K562 (cell line): ENCODE results near the gene GSTM1. TPM values are rescaled to one million over a fixed set of nuclear protein-coding genes. Genes with fewer than 3 reads are reported as not detected.
"Not testable (repeated sequence)": the region's sequence is repeated elsewhere in the genome, so short reads cannot be mapped to it uniquely, and the experiment has no call there.

Experiments
- ATAC-seq: fragments of 200-7000 bp; cut with Tn5 transposase; 3 replicates; pipeline ENCODE4 v1.9.1; 2020; ENCODE audit warnings: moderate library complexity
- BruUV-seq: library from RNA; stranded (reverse); fragments of 400-500 nt; replicated peaks from 2 replicates; lab custom pipeline; 2021; lab: Mats Ljungman, UMichigan
- CTCF ChIA-PET: fragments of 300-600 bp; formaldehyde crosslinking; extraction: SDS; loops from one replicate; lab custom pipeline; 2021; ENCODE audit warnings: low intra/inter-chr PET ratio; lab: Yijun Ruan, JAX
- POLR2A ChIA-PET: fragments of 300-600, 350-650 bp; sonication (Branson Sonifier 250); formaldehyde crosslinking; extraction: SDS; loops from one replicate; lab custom pipeline; 2021; ENCODE audit warnings: antibody characterized with exemption, inconsistent platforms; lab: Yijun Ruan, JAX
- DNase-seq, 4 experiments: peaks; one replicate each; pipeline versions ENCODE4 v3.0.0 to v3.0.0-alpha.2; 2011 to 2018; ENCODE audit warnings: low spot score in 3 of 4, mixed read lengths in 3 of 4; ENCODE audit errors: extremely low read depth in 1 of 4
- FAIRE-seq: peaks from 2 replicates; lab custom pipeline; 2011; peaks lifted over from hg19 to GRCh38; lab: Jason Lieb, UNC
- H2AFZ ChIP-seq: 2 replicates; pipeline ENCODE4 v1.6.0; 2011; ENCODE audit warnings: low read depth, low read length, control low read depth, inconsistent platforms
- H3K27ac ChIP-seq: fragments of 200-600 bp; 3 replicates; pipeline ENCODE4 v1.8.0; 2011; ENCODE audit warnings: low read depth, mild to moderate bottlenecking, control low read depth, inconsistent platforms, low read length, moderate library complexity, mixed read lengths; ENCODE audit errors: extremely low read depth
- H3K27me3 ChIP-seq, 2 experiments: fragments of 300-600 bp in 1 of 2; 2 replicates in 1 of 2; 3 replicates in 1 of 2; pipeline versions ENCODE4 v1.6.0 to v1.8.0; 2011; ENCODE audit warnings: inconsistent platforms in 2 of 2, low read length in 2 of 2, mild to moderate bottlenecking in 1 of 2, mixed read lengths in 1 of 2, moderate library complexity in 1 of 2; ENCODE audit not compliant: control insufficient read depth in 2 of 2, insufficient read depth in 2 of 2
- H3K36me3 ChIP-seq: fragments of 300-600 bp; 3 replicates; pipeline ENCODE4 v1.8.0; 2011; ENCODE audit warnings: mild to moderate bottlenecking, low read length, inconsistent platforms; ENCODE audit not compliant: control insufficient read depth, insufficient read depth
- H3K4me1 ChIP-seq, 2 experiments: fragments of 200-600 bp in 1 of 2; replicated peaks in 1 of 2; 2 replicates in 1 of 2; 3 replicates in 1 of 2; pipeline versions ENCODE4 v1.5.1 to v1.8.0; 2011; ENCODE audit warnings: inconsistent platforms in 2 of 2, low read length in 2 of 2, mild to moderate bottlenecking in 1 of 2, mixed read lengths in 1 of 2, moderate library complexity in 1 of 2; ENCODE audit not compliant: control insufficient read depth in 2 of 2, insufficient read depth in 2 of 2
- H3K4me2 ChIP-seq: 2 replicates; pipeline ENCODE4 v1.6.1; 2011; ENCODE audit warnings: low read length, control low read depth, inconsistent platforms, mixed read lengths; ENCODE audit not compliant: insufficient read depth
- H3K4me3 ChIP-seq: fragments of 200-600 bp; sonication (generic), shearing (Covaris generic); 2 replicates; pipeline ENCODE4 v1.5.1; 2016; ENCODE audit warnings: control low read depth, inconsistent platforms
- H3K79me2 ChIP-seq: fragments of 200-600 bp; 3 replicates; pipeline ENCODE4 v1.8.0; 2011; ENCODE audit warnings: low read length, inconsistent platforms; ENCODE audit not compliant: control insufficient read depth, insufficient read depth
- H3K9ac ChIP-seq, 2 experiments: 2 replicates each; pipeline versions ENCODE4 v1.6.0 to v1.6.1; 2011; ENCODE audit warnings: low read depth in 2 of 2, low read length in 2 of 2, control low read depth in 1 of 2, inconsistent platforms in 1 of 2, mild to moderate bottlenecking in 1 of 2, mixed read lengths in 1 of 2; ENCODE audit not compliant: insufficient read depth in 1 of 2
- H3K9me1 ChIP-seq: one replicate; pipeline ENCODE4 v1.6.0; 2011; ENCODE audit warnings: inconsistent platforms, mild to moderate bottlenecking, low read length, moderate library complexity; ENCODE audit not compliant: control insufficient read depth, insufficient read depth
- H3K9me3 ChIP-seq: replicated peaks from 2 replicates; pipeline ENCODE4 v1.5.1; 2011; ENCODE audit warnings: low read depth, low read length, inconsistent platforms; ENCODE audit not compliant: control insufficient read depth, insufficient read depth
- H4K20me1 ChIP-seq: replicated peaks from 2 replicates; pipeline ENCODE4 v1.6.1; 2011; ENCODE audit warnings: low read length, inconsistent platforms, mixed read lengths; ENCODE audit not compliant: control insufficient read depth, insufficient read depth
- HNRNPUL1 ChIP-seq: fragments of 200-400 bp; formaldehyde crosslinking; IDR thresholded peaks from 2 replicates; pipeline ENCODE4 v1.6.1; 2017; ENCODE audit warnings: low read length
- ZKSCAN8 ChIP-seq: fragments of 200-800 bp; sonication (Bioruptor generic); IDR thresholded peaks from 2 replicates; pipeline ENCODE4 v1.6.1; 2016; ENCODE audit warnings: missing genetic modification characterization, missing compliant biosample characterization
- WGBS: fragments of 100-300 bp; shearing (Covaris generic); methylation state at CpG from one replicate; pipeline ENCODE4 v1.1.6; 2016; ENCODE audit warnings: low coverage, mixed read lengths; ENCODE audit not compliant: insufficient coverage; ENCODE audit errors: missing lambda C conversion rate; 5-methylcytosine and 5-hydroxymethylcytosine counted together
- in situ Hi-C: fragments of 300-500 bp; cut with MboI; formaldehyde crosslinking; loops from 4 replicates; pipeline ENCODE4 v1.15.0; 2018; ENCODE audit warnings: inconsistent platforms, mixed read lengths
- intact Hi-C: fragments of 100-400 bp; cut with micrococcal nuclease; formaldehyde crosslinking; loops from 2 replicates; pipeline ENCODE4 v1.14.2; 2022
- polyA plus RNA-seq, 8 experiments: library from polyadenylated mRNA; depleted of rRNA in 4 of 8; stranded (reverse) in 5 of 8; unstranded in 3 of 8; fragments of >200 nt; fragmentation: Nextera tagmentation in 2 of 8; fragmentation: Illumina TruSeq in 1 of 8; extraction: Ambion mirVana in 2 of 8; extraction: Trizol in 1 of 8; gene quantifications; 2 replicates each; pipeline versions ENCODE4 v1.2.1 to v1.2.3, GENCODE V29; 2011 to 2014; ENCODE audit warnings: inconsistent platforms in 1 of 8, missing spikeins in 1 of 8
- total RNA-seq, 7 experiments: library from RNA; depleted of rRNA in 6 of 7; stranded (reverse); fragments of >200 nt in 6 of 7; fragmentation: Illumina TruSeq in 2 of 7; extraction: Trizol in 2 of 7; gene quantifications; 2 replicates each; pipeline versions ENCODE4 v1.2.1 to v1.2.3, GENCODE V29; 2011 to 2021; ENCODE audit warnings: low replicate concordance in 1 of 7

Gene GSTM1
- total and polyA plus RNA-seq, 9 of the 15 experiments (the other 6 are each of a cell fraction or from before 2014, with no cell fraction given) = not detected

DNA sequence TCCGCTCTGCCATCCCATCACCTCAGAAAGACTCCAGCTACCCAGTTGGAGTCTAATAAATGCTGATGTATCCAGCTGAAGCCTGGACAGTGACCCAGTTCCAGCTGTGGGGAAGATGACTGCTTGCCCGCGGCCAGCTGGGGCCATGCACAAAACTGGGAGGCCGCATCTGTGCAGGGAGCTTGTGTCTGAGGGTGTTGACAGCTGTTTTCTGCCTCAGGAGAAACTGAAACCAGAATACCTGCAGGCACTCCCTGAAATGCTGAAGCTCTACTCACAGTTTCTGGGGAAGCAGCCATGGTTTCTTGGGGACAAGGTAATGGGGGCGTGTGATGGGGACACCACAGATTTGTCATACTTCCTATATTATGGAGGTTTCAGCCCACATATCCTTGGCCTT lies 16.6 kb upstream of the GSTM1 start:
- H3K9me3 ChIP-seq = no peaks in the 10 kb centered on the region
- FAIRE-seq = no peak
- ChIA-PET POLR2A (interaction anchor here (0.5 to 1.9 kb wide), 3 partner anchors 47 to 69 kb away, joined by 3 to 6 read pairs (median 4); no protein-coding TSS in a partner anchor), CTCF (no interaction called here)
- no peaks in the 10 kb centered on the region for H4K20me1 ChIP-seq
- no peaks in the 10 kb centered on the region; a peak in 1 of 5 replicates for H3K27me3 ChIP-seq
- H3K9ac ChIP-seq = no peak overlapping the region
- DNase-seq = peak in 2 of 4 experiments; percentile 3 to 4
- TF ChIP-seq HNRNPUL1 (no peak), ZKSCAN8 (peak; percentile 69; the same call in 1 of the 2 replicates)
- H3K79me2 ChIP-seq = no peaks in the 10 kb centered on the region
- intact Hi-C loops = loop anchor here (5.0 kb wide), 1 partner anchor 36 kb away; no protein-coding TSS in a partner anchor
- H3K27ac ChIP-seq = no peak overlapping the region
- no TSS peak for BruUV-seq
- ATAC-seq = no peak
- H3K4me1 ChIP-seq = peaks cover 4 to 15% of the 10 kb centered on the region in 2 experiments; a peak in 4 of 5 replicates
- H3K36me3 ChIP-seq = no peaks in the 10 kb centered on the region
- no peak overlapping the region for H3K4me2 ChIP-seq
- 20% methylated on average over 5 of the region's 5 CpGs for WGBS
- no peaks in the 10 kb centered on the region for H3K9me1 ChIP-seq
- H2AFZ ChIP-seq = no peak overlapping the region
- in situ Hi-C loops = no loop called here
- no peak overlapping the region for H3K4me3 ChIP-seq

GRCh38 chr1:109673861-109674260 lies 13.8 kb upstream of the GSTM1 start:
- POLR2A ChIA-PET, FAIRE-seq, H3K79me2 ChIP-seq, ATAC-seq, H3K4me2 ChIP-seq, in situ Hi-C loops, H3K9me3 ChIP-seq, H3K9ac ChIP-seq, H3K27me3 ChIP-seq, H3K27ac ChIP-seq, H3K9me1 ChIP-seq, H3K4me3 ChIP-seq, BruUV-seq, H4K20me1 ChIP-seq, CTCF ChIA-PET, H2AFZ ChIP-seq, H3K4me1 ChIP-seq, H3K36me3 ChIP-seq: not testable (repeated sequence)
- peak in 1 of 4 experiments; percentile 0 for DNase-seq
- WGBS = 27% methylated on average over 2 of the region's 2 CpGs
- intact Hi-C loops = loop anchor here (5.0 kb wide), 1 partner anchor 33 kb away; no protein-coding TSS in a partner anchor

DNA sequence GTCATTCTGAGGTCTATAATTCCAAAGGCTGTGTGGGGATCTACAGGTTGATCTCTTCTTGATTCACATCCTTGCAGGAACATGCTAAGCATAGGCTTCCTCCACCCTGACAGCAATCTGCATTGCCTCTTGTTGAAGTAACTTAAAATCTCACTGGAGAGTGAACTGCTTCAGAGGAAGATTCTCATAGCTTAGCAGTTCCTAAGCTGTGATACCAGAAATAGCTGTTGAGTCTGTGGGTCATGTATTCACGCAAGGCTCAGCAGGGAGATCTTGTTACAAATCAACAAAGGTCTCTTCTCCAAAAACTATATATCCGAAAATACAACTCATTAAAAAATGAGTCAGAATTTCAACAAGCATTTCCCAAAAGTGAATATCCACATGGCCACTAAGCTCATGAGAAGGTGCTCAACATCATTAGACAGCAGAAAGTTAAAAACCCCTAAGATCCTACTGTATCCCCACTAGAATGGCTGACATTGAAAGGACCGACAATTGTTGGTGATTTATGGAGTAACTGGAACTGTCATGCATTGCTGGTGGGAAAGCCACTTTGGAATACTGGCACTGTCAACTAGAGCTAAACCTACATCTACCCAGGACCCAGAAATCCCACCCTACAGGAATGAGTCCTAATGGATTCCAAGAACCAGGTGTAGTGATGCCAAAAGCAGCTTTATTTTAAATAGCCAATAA lies 10.8 kb upstream of the GSTM1 start:
- DNase-seq = peak in 3 of 4 experiments; percentile 1 to 2 (median 1)
- ATAC-seq, BruUV-seq, H3K4me3 ChIP-seq, H3K36me3 ChIP-seq, CTCF ChIA-PET, H3K9me3 ChIP-seq, H3K27me3 ChIP-seq, H3K4me2 ChIP-seq, H4K20me1 ChIP-seq, FAIRE-seq, intact Hi-C loops, H3K79me2 ChIP-seq, H3K4me1 ChIP-seq, H3K27ac ChIP-seq, H3K9ac ChIP-seq, H2AFZ ChIP-seq, H3K9me1 ChIP-seq: not testable (repeated sequence)
- POLR2A ChIA-PET = interaction anchor here (0.6 to 1.1 kb wide), 2 partner anchors 20 to 128 kb away, joined by 3 read pairs; partner anchors contain the start of gene GNAI3
- in situ Hi-C loops = loop anchor here (5.0 kb wide), 1 partner anchor 40 kb away; no protein-coding TSS in a partner anchor
- 16% methylated on average over 3 of the region's 3 CpGs for WGBS
